Activated CD8-positive, alpha-beta T cell treated with anti-CD3 and anti-CD28 coated beads for 36 hours (primary cell): Measurements from ENCODE around the gene AKAP11. TPM values are rescaled to one million over a fixed set of nuclear protein-coding genes. Genes with fewer than 3 reads are reported as not detected.
A peak's percentile ranks its signal among the peaks of the same experiment; 100 is the strongest.

Experiments
- ATAC-seq: fragments of 200-7000 bp; cut with Tn5 transposase; one replicate; pipeline ENCODE4 v1.10.0; 2021; ENCODE audit warnings: mild to moderate bottlenecking, moderate library complexity
- CTCF ChIA-PET: fragments of 350-600 bp; sonication (Branson Sonifier 250); formaldehyde crosslinking; loops from one replicate; lab custom pipeline; 2021; ENCODE audit warnings: antibody characterized with exemption; lab: Charles Lee
- POLR2A ChIA-PET: fragments of 350-600 bp; sonication (Branson Sonifier 250); formaldehyde crosslinking; loops from one replicate; lab custom pipeline; 2021; ENCODE audit warnings: antibody characterized with exemption; lab: Charles Lee
- DNase-seq: peaks from one replicate; pipeline ENCODE4 v3.0.0-alpha.2; 2020
- H3K27ac Mint-ChIP-seq: one replicate; pipeline ENCODE4 v1.8.0; 2021; ENCODE audit warnings: mild to moderate bottlenecking, mixed read lengths
- H3K27me3 Mint-ChIP-seq: one replicate; pipeline ENCODE4 v1.8.0; 2021; ENCODE audit warnings: mixed read lengths
- H3K36me3 Mint-ChIP-seq: one replicate; pipeline ENCODE4 v1.8.0; 2021; ENCODE audit warnings: low read depth, mixed read lengths
- H3K4me1 Mint-ChIP-seq: one replicate; pipeline ENCODE4 v1.8.0; 2021; ENCODE audit warnings: low read depth, mixed read lengths
- H3K4me3 Mint-ChIP-seq: one replicate; pipeline ENCODE4 v1.8.0; 2021; ENCODE audit warnings: mild to moderate bottlenecking, moderate library complexity, mixed read lengths
- H3K9me3 Mint-ChIP-seq: one replicate; pipeline ENCODE4 v1.8.0; 2021; ENCODE audit warnings: mixed read lengths
- intact Hi-C: fragments of 100-400 bp; cut with micrococcal nuclease; formaldehyde crosslinking; loops from one replicate; pipeline ENCODE4 v1.10.0; 2022
- total RNA-seq, 2 experiments: library from RNA; stranded (reverse); gene quantifications; one replicate each; pipeline ENCODE4 v1.2.3, GENCODE V29; 2021
- TF ChIP-seq, protein P1 (sequence below): fragments of 200-600 bp; IDR thresholded peaks from one replicate; pipeline ENCODE4 v1.8.0; 2022; ENCODE audit warnings: antibody characterized with exemption, mild to moderate bottlenecking

Gene AKAP11
- total RNA-seq, 2 experiments from 2014 or later = 37.0 to 37.5 TPM

DNA sequence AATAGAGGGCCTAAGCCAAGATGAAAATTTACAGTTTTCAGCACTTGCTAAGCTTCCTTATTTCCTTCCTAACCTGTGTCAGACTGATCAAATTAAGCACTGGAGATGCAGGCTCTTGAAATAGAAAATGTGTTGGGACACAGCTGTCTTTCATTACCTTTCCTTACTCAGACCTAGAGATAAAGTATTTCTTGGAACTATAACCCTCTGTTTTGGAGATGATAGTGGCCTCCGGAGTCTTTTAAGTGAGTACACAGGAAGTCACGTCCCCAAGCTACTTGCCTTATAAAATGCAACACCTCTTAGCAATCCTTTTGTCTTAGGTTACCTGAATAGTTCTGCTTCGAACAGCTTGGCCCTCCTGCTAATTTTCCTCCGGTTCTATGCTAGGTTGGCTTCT lies 12.4 kb upstream of the AKAP11 start:
- H3K27ac Mint-ChIP-seq = peak overlapping the region; percentile 78
- CTCF ChIA-PET = interaction anchor here (0.9 to 1.2 kb wide), 2 partner anchors 9 kb away, joined by 3 read pairs; no protein-coding TSS in a partner anchor
- POLR2A ChIA-PET = interaction anchor here (1.4 kb wide), 1 partner anchor 12 kb away, joined by 3 read pairs; no protein-coding TSS in a partner anchor
- peaks cover 12% of the 10 kb centered on the region for H3K4me1 Mint-ChIP-seq
- no peaks in the 10 kb centered on the region for H3K36me3 Mint-ChIP-seq
- ATAC-seq (peak; percentile 71), DNase-seq (no peak)
- peaks cover 7% of the 10 kb centered on the region for H3K27me3 Mint-ChIP-seq
- TF ChIP-seq, protein P1, sequence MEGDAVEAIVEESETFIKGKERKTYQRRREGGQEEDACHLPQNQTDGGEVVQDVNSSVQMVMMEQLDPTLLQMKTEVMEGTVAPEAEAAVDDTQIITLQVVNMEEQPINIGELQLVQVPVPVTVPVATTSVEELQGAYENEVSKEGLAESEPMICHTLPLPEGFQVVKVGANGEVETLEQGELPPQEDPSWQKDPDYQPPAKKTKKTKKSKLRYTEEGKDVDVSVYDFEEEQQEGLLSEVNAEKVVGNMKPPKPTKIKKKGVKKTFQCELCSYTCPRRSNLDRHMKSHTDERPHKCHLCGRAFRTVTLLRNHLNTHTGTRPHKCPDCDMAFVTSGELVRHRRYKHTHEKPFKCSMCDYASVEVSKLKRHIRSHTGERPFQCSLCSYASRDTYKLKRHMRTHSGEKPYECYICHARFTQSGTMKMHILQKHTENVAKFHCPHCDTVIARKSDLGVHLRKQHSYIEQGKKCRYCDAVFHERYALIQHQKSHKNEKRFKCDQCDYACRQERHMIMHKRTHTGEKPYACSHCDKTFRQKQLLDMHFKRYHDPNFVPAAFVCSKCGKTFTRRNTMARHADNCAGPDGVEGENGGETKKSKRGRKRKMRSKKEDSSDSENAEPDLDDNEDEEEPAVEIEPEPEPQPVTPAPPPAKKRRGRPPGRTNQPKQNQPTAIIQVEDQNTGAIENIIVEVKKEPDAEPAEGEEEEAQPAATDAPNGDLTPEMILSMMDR = no peak
- intact Hi-C loops = no loop called here
- peaks cover 1% of the 10 kb centered on the region for H3K9me3 Mint-ChIP-seq
- H3K4me3 Mint-ChIP-seq = no peak overlapping the region

DNA sequence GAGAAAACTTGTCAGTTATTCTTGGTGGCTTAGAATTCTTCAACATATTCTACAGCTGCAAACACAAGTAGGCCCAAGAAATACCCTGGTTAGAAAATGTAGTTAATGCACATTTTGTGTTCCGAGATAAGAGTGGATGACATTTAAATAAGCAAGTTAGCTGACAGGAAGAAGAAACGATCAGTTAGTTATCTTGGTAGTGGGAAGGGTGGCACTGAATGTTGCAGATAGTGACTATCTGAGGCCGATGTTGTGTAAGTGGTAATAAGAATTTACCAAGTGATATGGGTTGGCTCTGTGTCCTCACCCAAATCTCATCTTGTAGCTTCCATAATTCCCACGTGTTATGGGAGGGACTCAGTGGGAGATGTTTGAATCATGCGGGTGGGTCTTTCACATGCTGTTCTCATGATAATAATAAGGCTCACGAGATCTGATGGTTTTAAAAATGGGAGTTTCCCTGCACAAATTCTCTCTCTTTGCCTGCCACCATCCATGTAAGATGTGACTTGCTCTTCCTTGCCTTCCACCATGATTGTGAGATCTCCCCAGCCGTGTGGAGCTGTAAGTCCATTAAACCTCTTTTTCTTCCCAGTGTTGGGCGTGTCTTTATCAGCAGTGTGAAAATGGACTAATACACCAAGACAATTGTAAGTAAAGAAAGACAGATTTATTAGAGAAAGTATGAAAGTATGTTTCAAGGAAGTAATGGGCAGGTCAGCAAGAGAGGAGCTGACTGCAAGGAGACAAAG lies 10.9 kb upstream of the AKAP11 start:
- CTCF ChIA-PET = interaction anchor here (1.2 kb wide), 1 partner anchor 30 kb away, joined by 3 read pairs; no protein-coding TSS in a partner anchor
- POLR2A ChIA-PET = no interaction called here
- intact Hi-C loops = no loop called here
- H3K4me3 Mint-ChIP-seq = no peak overlapping the region
- TF ChIP-seq, protein P1 = no peak
- H3K36me3 Mint-ChIP-seq = no peaks in the 10 kb centered on the region
- peaks cover 6% of the 10 kb centered on the region for H3K27me3 Mint-ChIP-seq
- DNase-seq = no peak
- peaks cover 12% of the 10 kb centered on the region for H3K4me1 Mint-ChIP-seq
- H3K9me3 Mint-ChIP-seq = peaks cover 1% of the 10 kb centered on the region
- H3K27ac Mint-ChIP-seq = no peak overlapping the region
- no peak for ATAC-seq

GRCh38 chr13:42266473-42266872 lies 5.5 kb upstream of the AKAP11 start:
- ATAC-seq (no peak), DNase-seq (no peak)
- intact Hi-C loops = no loop called here
- Mint-ChIP-seq H3K27ac (no peak overlapping the region), H3K4me1 (peaks cover 14% of the 10 kb centered on the region), H3K27me3 (peaks cover 2% of the 10 kb centered on the region), H3K9me3 (peaks cover 7% of the 10 kb centered on the region), H3K4me3 (no peak overlapping the region), H3K36me3 (peaks cover 3% of the 10 kb centered on the region)
- ChIA-PET POLR2A (no interaction called here), CTCF (no interaction called here)
- TF ChIP-seq, protein P1 = no peak

DNA sequence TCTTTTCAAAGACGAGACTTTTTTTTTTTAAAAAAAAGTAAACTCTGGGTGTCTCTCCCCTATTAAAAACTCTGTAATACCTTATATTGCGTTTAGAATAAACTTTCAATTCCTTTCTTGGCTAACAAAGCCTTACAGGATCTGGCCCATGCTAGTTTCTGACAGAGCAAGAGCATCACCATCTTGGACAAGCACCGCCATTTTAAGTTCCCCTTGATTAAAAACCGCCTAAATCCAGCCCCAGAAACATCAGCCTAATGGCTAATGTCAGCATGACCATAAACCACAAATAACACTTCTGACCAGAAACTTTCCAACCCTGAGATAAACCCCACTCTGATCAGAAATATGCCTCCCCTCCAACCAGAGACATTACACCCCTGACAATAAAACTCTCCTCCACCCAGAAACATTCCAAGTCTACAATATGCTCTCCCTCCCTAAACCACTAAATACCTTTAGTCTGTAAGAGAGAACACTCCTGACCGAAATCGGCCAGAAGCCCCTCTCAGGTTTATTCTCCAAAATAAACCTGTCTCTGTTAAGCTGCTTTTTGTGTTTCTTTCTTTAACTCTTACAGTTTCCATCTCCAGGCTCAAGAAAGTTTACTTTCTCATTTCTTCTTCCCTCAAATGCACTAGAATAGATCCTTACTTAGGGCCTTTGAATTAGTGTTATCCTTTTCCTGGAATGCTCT lies 1.6 kb upstream of the AKAP11 start:
- Mint-ChIP-seq H3K4me3 (peak overlapping the region; percentile 99), H3K9me3 (peaks cover 7% of the 10 kb centered on the region), H3K4me1 (peaks cover 32% of the 10 kb centered on the region), H3K36me3 (peaks cover 17% of the 10 kb centered on the region), H3K27ac (peak overlapping the region; percentile 85), H3K27me3 (no peaks in the 10 kb centered on the region)
- intact Hi-C loops = loop anchor here (5.0 to 10.0 kb wide), 2 partner anchors 122 to 356 kb away; no protein-coding TSS in a partner anchor
- ATAC-seq = no peak
- TF ChIP-seq, protein P1 = no peak
- ChIA-PET CTCF (interaction anchor here (1.4 kb wide), 1 partner anchor 17 kb away, joined by 4 read pairs; no protein-coding TSS in a partner anchor), POLR2A (interaction anchor here (0.7 to 3.1 kb wide), 3 partner anchors 59 to 125 kb away, joined by 3 to 34 read pairs (median 4); no protein-coding TSS in a partner anchor)
- DNase-seq = no peak
